Esophagus squamous epithelium (tissue), 5 donors: ENCODE measurements around the gene UNK. TPM values are rescaled to one million over a fixed set of nuclear protein-coding genes. Genes with fewer than 3 reads are reported as not detected.

Experiments
- DNase-seq: peaks from one replicate; lab custom pipeline; 2025; lab: John Stamatoyannopoulos, UW
- H3K27ac ChIP-seq, 4 donors: fragments of 200-600 bp; sonication (generic); one replicate each; pipeline ENCODE4 v1.5.1; 2016 to 2019; ENCODE audit warnings: mild to moderate bottlenecking in 1 of 4
- H3K27me3 ChIP-seq, 4 donors: fragments of 200-600 bp; sonication (generic); 1 replicate in 3 of 4; 2 replicates in 1 of 4; pipeline versions ENCODE4 v1.5.1 to v1.6.0; 2017 to 2021; ENCODE audit warnings: antibody characterized with exemption in 1 of 4
- H3K36me3 ChIP-seq, 3 donors: fragments of 200-600 bp; sonication (generic); one replicate each; pipeline ENCODE4 v1.5.1; 2016 to 2019
- H3K4me1 ChIP-seq, 3 donors: fragments of 200-600 bp; sonication (generic); one replicate each; pipeline ENCODE4 v1.5.1; 2017 to 2019
- H3K4me3 ChIP-seq, 4 donors: fragments of 200-600 bp; sonication (generic); 1 replicate in 3 of 4; 2 replicates in 1 of 4; pipeline ENCODE4 v1.5.1; 2016 to 2019; ENCODE audit warnings: mild to moderate bottlenecking in 2 of 4, moderate library complexity in 1 of 4
- H3K9me3 ChIP-seq, 3 donors: fragments of 200-600 bp; sonication (generic); one replicate each; pipeline ENCODE4 v1.5.1; 2016 to 2019
- CTCF ChIP-seq, 6 experiments: fragments of 450-650 bp in 4 of 6; fragments of 200-600 bp in 2 of 6; sonication (generic) in 2 of 6; IDR thresholded peaks; one replicate each; pipeline ENCODE4 v1.5.1; 2016 to 2019; ENCODE audit warnings: antibody characterized with exemption in 6 of 6, mild to moderate bottlenecking in 4 of 6, moderate library complexity in 4 of 6
- POLR2A ChIP-seq, 4 donors: fragments of 450-650 bp; IDR thresholded peaks; one replicate each; pipeline ENCODE4 v1.6.1; 2017; ENCODE audit warnings: antibody characterized with exemption in 4 of 4, mild to moderate bottlenecking in 4 of 4, moderate library complexity in 3 of 4
- WGBS, 2 donors: methylation state at CpG; one replicate each; pipeline ENCODE4 v1.1.5; 2018; 5-methylcytosine and 5-hydroxymethylcytosine counted together
- intact Hi-C: fragments of 100-400 bp; cut with DNase I; formaldehyde crosslinking; loops from one replicate; pipeline ENCODE4 v1.15.0; 2022
- total RNA-seq, 4 donors: library from RNA; depleted of rRNA; stranded (reverse); fragments of >200 nt; gene quantifications; one replicate each; pipeline ENCODE4 v1.1.0, GENCODE V29; 2016
- donor health status: DM: yes; HTN: yes; CAD: no.

Gene UNK
- total RNA-seq, 4 donors from 2014 or later: 14.8 to 27.3 (median 20.4) TPM

- TF ChIP-seq CTCF (IDR thresholded peaks at IDR 0.05): peak in 3 of 6 experiments; percentile 3 to 32 (median 21)
- peak in 3 of 4 donors; percentile 98 to 100 (median 100) for TF ChIP-seq POLR2A (IDR thresholded peaks at IDR 0.05)
- Histone ChIP-seq H3K4me3 (peak overlapping the region; percentile 64 to 91 (median 79)), H3K27me3 (no peaks in the 10 kb centered on the region), H3K27ac (peak overlapping the region; percentile 95 to 99 (median 98)), H3K9me3 (no peaks in the 10 kb centered on the region), H3K4me1 (peaks cover 34 to 79% (median 35%) of the 10 kb centered on the region in 3 donors), H3K36me3 (peaks cover 0 to 45% (median 14%) of the 10 kb centered on the region in 3 donors)
- intact Hi-C loops: no loop called here
- 0 to 1% methylated on average over 30 to 40 of the region's 84 CpGs for WGBS, 2 donors
- DNase-seq: peak; percentile 92
Measured at GRCh38 chr17:75779250-75779986, 5.2 kb upstream of the UNK start.

- Histone ChIP-seq H3K4me1 (peaks cover 36 to 75% (median 37%) of the 10 kb centered on the region in 3 donors), H3K27me3 (no peaks in the 10 kb centered on the region), H3K4me3 (peak overlapping the region in 1 of 4 donors; percentile 64), H3K27ac (peak overlapping the region; percentile 50 to 99 (median 96)), H3K9me3 (no peaks in the 10 kb centered on the region), H3K36me3 (peaks cover 0 to 37% (median 14%) of the 10 kb centered on the region in 3 donors)
- WGBS, 2 donors: 21% methylated on average over 5 of the region's 5 CpGs
- no peak for DNase-seq
- intact Hi-C loops: no loop called here
- no peak for TF ChIP-seq POLR2A (IDR thresholded peaks at IDR 0.05)
- no peak for TF ChIP-seq CTCF (IDR thresholded peaks at IDR 0.05)
Measured at GRCh38 chr17:75779987-75780889, 4.4 kb upstream of the UNK start.

GRCh38 chr17:75783069-75783783 lies 1.4 kb upstream of the UNK start:
- no peak for DNase-seq
- peak overlapping the region; percentile 97 to 100 (median 98) for H3K27ac ChIP-seq
- peaks cover 0 to 8% (median 8%) of the 10 kb centered on the region in 3 donors for H3K36me3 ChIP-seq
- intact Hi-C loops: no loop called here
- WGBS, 2 donors: 0 to 6% methylated on average over 6 of the region's 6 CpGs
- H3K27me3 ChIP-seq: no peaks in the 10 kb centered on the region
- H3K4me3 ChIP-seq: peak overlapping the region in 3 of 4 donors; percentile 13 to 39 (median 27)
- peaks cover 29 to 75% (median 44%) of the 10 kb centered on the region in 3 donors for H3K4me1 ChIP-seq
- no peaks in the 10 kb centered on the region for H3K9me3 ChIP-seq
- TF ChIP-seq CTCF (IDR thresholded peaks at IDR 0.05): peak; percentile 72 to 92 (median 80)
- peak in 1 of 4 donors; percentile 35 for TF ChIP-seq POLR2A (IDR thresholded peaks at IDR 0.05)

- Histone ChIP-seq H3K4me1 (peaks cover 29 to 81% (median 44%) of the 10 kb centered on the region in 3 donors), H3K36me3 (peaks cover 0 to 1% (median 1%) of the 10 kb centered on the region in 3 donors), H3K27ac (peak overlapping the region; percentile 97 to 100 (median 98)), H3K9me3 (no peaks in the 10 kb centered on the region), H3K4me3 (peak overlapping the region; percentile 58 to 94 (median 68)), H3K27me3 (no peaks in the 10 kb centered on the region)
- no peak for TF ChIP-seq CTCF (IDR thresholded peaks at IDR 0.05)
- no peak for TF ChIP-seq POLR2A (IDR thresholded peaks at IDR 0.05)
- intact Hi-C loops: no loop called here
- no peak for DNase-seq
- 23 to 35% methylated on average over 8 to 20 of the region's 20 CpGs for WGBS, 2 donors
Measured at GRCh38 chr17:75783803-75784472, 668 bp upstream of the UNK start.
